SK-N-SH (cell line): Measurements from ENCODE around the gene MX1. TPM values are rescaled to one million over a fixed set of nuclear protein-coding genes. Genes with fewer than 3 reads are reported as not detected.
A peak's percentile ranks its signal among the peaks of the same experiment; 100 is the strongest.

ENCODE experiments used
- CTCF ChIA-PET: fragments of 300-600, 350-600 bp; formaldehyde crosslinking; extraction: SDS; loops from one replicate; lab custom pipeline; 2021; lab: Yijun Ruan, JAX
- POLR2A ChIA-PET: fragments of 350-600 bp; sonication (Branson Sonifier 250); formaldehyde crosslinking; extraction: SDS; loops from one replicate; lab custom pipeline; 2020; ENCODE audit warnings: antibody characterized with exemption, inconsistent platforms; lab: Yijun Ruan, JAX
- DNase-seq: peaks from one replicate; pipeline ENCODE4 v3.0.0; 2012
- H2AFZ ChIP-seq: fragments of 200-600 bp; sonication (generic); 2 replicates; pipeline ENCODE4 v1.8.1; 2016; ENCODE audit warnings: antibody characterized with exemption, mild to moderate bottlenecking, low read depth
- H3F3A ChIP-seq: fragments of 200-600 bp; sonication (generic); replicated peaks from 2 replicates; pipeline ENCODE3; 2016; ENCODE audit warnings: antibody characterized with exemption, mild to moderate bottlenecking; ENCODE audit not compliant: insufficient read depth
- H3K27ac ChIP-seq, 2 experiments: fragments of 200-500 bp in 1 of 2; fragments of 200-600 bp in 1 of 2; sonication (Bioruptor generic) in 1 of 2; sonication (generic), shearing (Covaris generic) in 1 of 2; 2 replicates each; pipeline versions ENCODE4 v1.5.1 to v1.6.1; 2014 to 2016; ENCODE audit warnings: low read depth in 2 of 2, inconsistent platforms in 1 of 2, low read length in 1 of 2, mild to moderate bottlenecking in 1 of 2, mixed read lengths in 1 of 2
- H3K27me3 ChIP-seq: fragments of 200-600 bp; sonication (generic), shearing (Covaris generic); 2 replicates; pipeline ENCODE4 v1.6.1; 2016; ENCODE audit warnings: mixed run types; ENCODE audit not compliant: insufficient read depth
- H3K36me3 ChIP-seq, 2 experiments: fragments of 200-500 bp in 1 of 2; fragments of 200-600 bp in 1 of 2; sonication (Bioruptor generic) in 1 of 2; sonication (generic) in 1 of 2; replicated peaks in 1 of 2; 2 replicates each; pipeline versions ENCODE3 to v1.5.1; 2014 to 2016; ENCODE audit warnings: low read length in 1 of 2, mild to moderate bottlenecking in 1 of 2; ENCODE audit not compliant: insufficient read depth in 2 of 2, control insufficient read depth in 1 of 2
- H3K4me1 ChIP-seq, 2 experiments: fragments of 200-500 bp in 1 of 2; fragments of 200-600 bp in 1 of 2; sonication (Bioruptor generic) in 1 of 2; sonication (generic), shearing (Covaris generic) in 1 of 2; 2 replicates each; pipeline versions ENCODE4 v1.5.1 to v1.6.1; 2014 to 2016; ENCODE audit warnings: low read depth in 1 of 2, low read length in 1 of 2, mixed run types in 1 of 2; ENCODE audit not compliant: insufficient read depth in 2 of 2, control insufficient read depth in 1 of 2
- H3K4me2 ChIP-seq: fragments of 200-600 bp; sonication (generic), shearing (Covaris generic); 2 replicates; pipeline ENCODE4 v1.6.1; 2017; ENCODE audit warnings: mixed run types
- H3K4me3 ChIP-seq, 2 experiments: fragments of 200-500 bp in 1 of 2; fragments of 200-600 bp in 1 of 2; sonication (Bioruptor generic) in 1 of 2; sonication (generic), shearing (Covaris generic) in 1 of 2; 2 replicates each; pipeline versions ENCODE4 v1.5.1 to v1.8.1; 2014 to 2016; ENCODE audit warnings: low read depth in 2 of 2, inconsistent platforms in 1 of 2, low read length in 1 of 2, mild to moderate bottlenecking in 1 of 2, mixed read lengths in 1 of 2, moderate library complexity in 1 of 2
- H3K79me2 ChIP-seq: fragments of 200-600 bp; sonication (generic); 2 replicates; pipeline ENCODE4 v1.8.1; 2017; ENCODE audit warnings: mild to moderate bottlenecking; ENCODE audit not compliant: insufficient read depth
- H3K9ac ChIP-seq: fragments of 200-600 bp; sonication (generic); 2 replicates; pipeline ENCODE4 v1.6.1; 2017; ENCODE audit warnings: mixed run types
- H3K9me2 ChIP-seq: fragments of 200-600 bp; sonication (generic); 2 replicates; pipeline ENCODE4 v1.6.1; 2017; ENCODE audit warnings: mixed run types
- H3K9me3 ChIP-seq: fragments of 200-600 bp; sonication (generic); 2 replicates; pipeline ENCODE4 v1.6.1; 2017; ENCODE audit warnings: mixed run types, mild to moderate bottlenecking, moderate library complexity
- H4K20me1 ChIP-seq: fragments of 200-600 bp; sonication (generic); 2 replicates; pipeline ENCODE4 v1.6.1; 2017; ENCODE audit warnings: mild to moderate bottlenecking, mixed run types; ENCODE audit not compliant: insufficient read depth
- CHD2 ChIP-seq: fragments of 150-350 bp; IDR thresholded peaks from 2 replicates; pipeline ENCODE4 v1.6.1; 2018; ENCODE audit warnings: low read length; ENCODE audit not compliant: partially characterized antibody
- FOSL2 ChIP-seq: IDR thresholded peaks from 2 replicates; pipeline ENCODE4 v1.4.0; 2012; ENCODE audit warnings: low read depth, mild to moderate bottlenecking, moderate library complexity, borderline replicate concordance
- JUND ChIP-seq: IDR thresholded peaks from 2 replicates; pipeline ENCODE4 v1.4.0; 2012
- MEF2A ChIP-seq: IDR thresholded peaks from 2 replicates; pipeline ENCODE4 v1.4.0; 2012; ENCODE audit warnings: low read depth, borderline replicate concordance
- NFIC ChIP-seq: IDR thresholded peaks from 2 replicates; pipeline ENCODE4 v1.4.0; 2012; ENCODE audit warnings: borderline replicate concordance
- POLR2AphosphoS5 ChIP-seq: IDR thresholded peaks from 2 replicates; pipeline ENCODE4 v1.6.1; 2012; ENCODE audit warnings: low read depth, low read length
- RAD21 ChIP-seq: IDR thresholded peaks from 2 replicates; pipeline ENCODE4 v1.6.1; 2012; ENCODE audit warnings: mild to moderate bottlenecking, low read length
- RCOR1 ChIP-seq: fragments of 150-350 bp; IDR thresholded peaks from 2 replicates; pipeline ENCODE4 v1.6.1; 2017; ENCODE audit warnings: antibody characterized with exemption, low read length
- RFX5 ChIP-seq: IDR thresholded peaks from 2 replicates; pipeline ENCODE4 v1.6.1; 2012; ENCODE audit warnings: mild to moderate bottlenecking, improper control_type of control experiment, low read length
- RXRA ChIP-seq: IDR thresholded peaks from 2 replicates; pipeline ENCODE4 v1.4.0; 2012; ENCODE audit warnings: low read depth, mild to moderate bottlenecking, borderline replicate concordance
- TCF12 ChIP-seq: IDR thresholded peaks from 2 replicates; pipeline ENCODE4 v1.4.0; 2012
- YY1 ChIP-seq: IDR thresholded peaks from 2 replicates; pipeline ENCODE4 v1.4.0; 2012; ENCODE audit warnings: low read depth, mild to moderate bottlenecking
- WGBS: methylation state at CpG from one replicate; pipeline ENCODE4 v1.1.6; 2017; ENCODE audit warnings: low lambda C conversion rate; 5-methylcytosine and 5-hydroxymethylcytosine counted together
- polyA plus RNA-seq, 3 experiments: library from polyadenylated mRNA; depleted of rRNA; stranded (reverse); fragments of >200 nt; gene quantifications; 2 replicates each; pipeline ENCODE4 v1.2.3, GENCODE V29; 2012
- TF ChIP-seq, protein P1 (sequence below): IDR thresholded peaks from 2 replicates; pipeline ENCODE4 v1.6.1; 2012; ENCODE audit warnings: mild to moderate bottlenecking, low read depth, low read length, moderate library complexity
- TF ChIP-seq, protein P2 (sequence below): IDR thresholded peaks from 2 replicates; pipeline ENCODE4; 2012
- TF ChIP-seq, protein P3 (sequence below): fragments of 200-600 bp; sonication (generic); IDR thresholded peaks from 2 replicates; pipeline ENCODE4 v1.6.1; 2017; ENCODE audit warnings: antibody characterized with exemption, mild to moderate bottlenecking, moderate library complexity
- TF ChIP-seq, protein P4 (sequence below): fragments of 150-350 bp; IDR thresholded peaks from 2 replicates; pipeline ENCODE4 v1.6.1; 2017; ENCODE audit warnings: antibody characterized with exemption, low read length, low read depth, borderline replicate concordance
- TF ChIP-seq, protein P5 (sequence below): IDR thresholded peaks from 2 replicates; pipeline ENCODE4 v1.4.0; 2012; ENCODE audit warnings: low read depth, borderline replicate concordance

Gene MX1
- polyA plus RNA-seq, 1 of the 3 experiments (the other 2 are of a cell fraction): 1.9 TPM

DNA sequence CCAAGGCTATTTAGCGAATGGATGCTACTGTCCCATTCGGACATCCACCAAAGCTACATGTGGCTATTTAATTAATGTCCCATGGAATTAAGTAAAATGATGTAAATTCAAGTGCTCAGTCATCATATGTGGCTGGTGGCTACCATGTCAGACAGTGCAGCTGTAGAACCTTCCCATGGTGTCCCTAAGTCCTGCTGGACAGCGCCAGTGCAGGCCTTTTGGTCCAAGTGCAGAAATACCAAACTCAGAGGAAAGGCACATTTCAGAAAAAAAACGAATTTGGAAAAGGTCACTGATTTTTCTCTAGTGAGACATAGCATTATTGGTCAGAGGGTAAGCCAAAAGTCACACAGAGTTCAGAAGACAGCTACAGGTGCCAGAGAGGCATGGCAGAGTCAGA, 64.3 kb downstream of the MX1 start:
- ChIA-PET POLR2A (no interaction called here), CTCF (no interaction called here)
- Histone ChIP-seq H3K4me1 (no peaks in the 10 kb centered on the region), H3K27ac (no peak overlapping the region), H3K79me2 (no peaks in the 10 kb centered on the region), H3F3A (no peaks in the 10 kb centered on the region), H3K4me3 (no peak overlapping the region), H3K9me3 (no peaks in the 10 kb centered on the region), H2AFZ (no peak overlapping the region), H3K9ac (no peak overlapping the region), H3K4me2 (no peak overlapping the region), H4K20me1 (no peaks in the 10 kb centered on the region), H3K9me2 (no peaks in the 10 kb centered on the region), H3K27me3 (peaks cover 19% of the 10 kb centered on the region; the same call in 1 of the 2 replicates), H3K36me3 (no peaks in the 10 kb centered on the region)
- 10% methylated on average over 4 of the region's 4 CpGs for WGBS
- no peak for DNase-seq
- TF ChIP-seq, protein P1, sequence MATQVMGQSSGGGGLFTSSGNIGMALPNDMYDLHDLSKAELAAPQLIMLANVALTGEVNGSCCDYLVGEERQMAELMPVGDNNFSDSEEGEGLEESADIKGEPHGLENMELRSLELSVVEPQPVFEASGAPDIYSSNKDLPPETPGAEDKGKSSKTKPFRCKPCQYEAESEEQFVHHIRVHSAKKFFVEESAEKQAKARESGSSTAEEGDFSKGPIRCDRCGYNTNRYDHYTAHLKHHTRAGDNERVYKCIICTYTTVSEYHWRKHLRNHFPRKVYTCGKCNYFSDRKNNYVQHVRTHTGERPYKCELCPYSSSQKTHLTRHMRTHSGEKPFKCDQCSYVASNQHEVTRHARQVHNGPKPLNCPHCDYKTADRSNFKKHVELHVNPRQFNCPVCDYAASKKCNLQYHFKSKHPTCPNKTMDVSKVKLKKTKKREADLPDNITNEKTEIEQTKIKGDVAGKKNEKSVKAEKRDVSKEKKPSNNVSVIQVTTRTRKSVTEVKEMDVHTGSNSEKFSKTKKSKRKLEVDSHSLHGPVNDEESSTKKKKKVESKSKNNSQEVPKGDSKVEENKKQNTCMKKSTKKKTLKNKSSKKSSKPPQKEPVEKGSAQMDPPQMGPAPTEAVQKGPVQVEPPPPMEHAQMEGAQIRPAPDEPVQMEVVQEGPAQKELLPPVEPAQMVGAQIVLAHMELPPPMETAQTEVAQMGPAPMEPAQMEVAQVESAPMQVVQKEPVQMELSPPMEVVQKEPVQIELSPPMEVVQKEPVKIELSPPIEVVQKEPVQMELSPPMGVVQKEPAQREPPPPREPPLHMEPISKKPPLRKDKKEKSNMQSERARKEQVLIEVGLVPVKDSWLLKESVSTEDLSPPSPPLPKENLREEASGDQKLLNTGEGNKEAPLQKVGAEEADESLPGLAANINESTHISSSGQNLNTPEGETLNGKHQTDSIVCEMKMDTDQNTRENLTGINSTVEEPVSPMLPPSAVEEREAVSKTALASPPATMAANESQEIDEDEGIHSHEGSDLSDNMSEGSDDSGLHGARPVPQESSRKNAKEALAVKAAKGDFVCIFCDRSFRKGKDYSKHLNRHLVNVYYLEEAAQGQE: peak; percentile 73; the same call in 1 of the 2 replicates
- TF ChIP-seq MEF2A: no peak
- TF ChIP-seq CHD2: no peak
- no peak for TF ChIP-seq RFX5
- TF ChIP-seq JUND: no peak
- no peak for TF ChIP-seq RXRA
- no peak for TF ChIP-seq POLR2AphosphoS5
- TF ChIP-seq YY1: no peak

DNA sequence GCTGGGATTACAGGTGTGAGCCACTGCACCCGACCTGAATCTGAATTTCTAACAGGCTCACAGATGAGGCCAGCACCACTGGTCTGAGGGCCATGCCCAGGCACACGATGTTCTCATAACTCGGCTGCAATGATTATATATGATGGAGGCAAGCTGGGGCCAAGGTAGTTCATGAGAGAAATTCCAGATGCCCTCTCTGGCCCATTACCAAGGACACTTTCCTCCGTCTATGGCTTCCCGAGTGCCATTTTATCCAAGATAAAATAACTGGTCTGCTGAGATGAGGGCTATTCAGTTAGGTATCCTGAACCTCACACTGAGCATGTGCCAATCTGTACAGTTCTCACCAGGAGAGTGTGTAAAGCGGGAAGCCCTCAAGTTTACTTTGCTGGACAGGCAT, 65.4 kb downstream of the MX1 start:
- no peaks in the 10 kb centered on the region for H3F3A ChIP-seq
- no peak for DNase-seq
- no peak overlapping the region for H3K27ac ChIP-seq
- no peak overlapping the region for H3K4me3 ChIP-seq
- no peaks in the 10 kb centered on the region for H3K9me2 ChIP-seq
- ChIA-PET CTCF (interaction anchor here (0.6 kb wide), 1 partner anchor 24 kb away, joined by 5 read pairs; no protein-coding TSS in a partner anchor), POLR2A (no interaction called here)
- H2AFZ ChIP-seq: no peak overlapping the region
- no peak overlapping the region for H3K4me2 ChIP-seq
- no peaks in the 10 kb centered on the region for H3K36me3 ChIP-seq
- no peaks in the 10 kb centered on the region for H3K79me2 ChIP-seq
- no peaks in the 10 kb centered on the region for H4K20me1 ChIP-seq
- H3K27me3 ChIP-seq: peaks cover 19% of the 10 kb centered on the region; the same call in 1 of the 2 replicates
- no peaks in the 10 kb centered on the region for H3K4me1 ChIP-seq
- WGBS: 2% methylated on average over 6 of the region's 6 CpGs
- no peaks in the 10 kb centered on the region for H3K9me3 ChIP-seq
- H3K9ac ChIP-seq: no peak overlapping the region
- TF ChIP-seq RXRA (no peak), RAD21 (no peak), NFIC (no peak), POLR2AphosphoS5 (no peak), RCOR1 (no peak), TCF12 (no peak), RFX5 (no peak), FOSL2 (no peak)
- TF ChIP-seq, protein P2, sequence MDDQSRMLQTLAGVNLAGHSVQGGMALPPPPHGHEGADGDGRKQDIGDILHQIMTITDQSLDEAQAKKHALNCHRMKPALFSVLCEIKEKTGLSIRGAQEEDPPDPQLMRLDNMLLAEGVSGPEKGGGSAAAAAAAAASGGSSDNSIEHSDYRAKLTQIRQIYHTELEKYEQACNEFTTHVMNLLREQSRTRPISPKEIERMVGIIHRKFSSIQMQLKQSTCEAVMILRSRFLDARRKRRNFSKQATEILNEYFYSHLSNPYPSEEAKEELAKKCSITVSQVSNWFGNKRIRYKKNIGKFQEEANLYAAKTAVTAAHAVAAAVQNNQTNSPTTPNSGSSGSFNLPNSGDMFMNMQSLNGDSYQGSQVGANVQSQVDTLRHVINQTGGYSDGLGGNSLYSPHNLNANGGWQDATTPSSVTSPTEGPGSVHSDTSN: no peak
- TF ChIP-seq, protein P3, sequence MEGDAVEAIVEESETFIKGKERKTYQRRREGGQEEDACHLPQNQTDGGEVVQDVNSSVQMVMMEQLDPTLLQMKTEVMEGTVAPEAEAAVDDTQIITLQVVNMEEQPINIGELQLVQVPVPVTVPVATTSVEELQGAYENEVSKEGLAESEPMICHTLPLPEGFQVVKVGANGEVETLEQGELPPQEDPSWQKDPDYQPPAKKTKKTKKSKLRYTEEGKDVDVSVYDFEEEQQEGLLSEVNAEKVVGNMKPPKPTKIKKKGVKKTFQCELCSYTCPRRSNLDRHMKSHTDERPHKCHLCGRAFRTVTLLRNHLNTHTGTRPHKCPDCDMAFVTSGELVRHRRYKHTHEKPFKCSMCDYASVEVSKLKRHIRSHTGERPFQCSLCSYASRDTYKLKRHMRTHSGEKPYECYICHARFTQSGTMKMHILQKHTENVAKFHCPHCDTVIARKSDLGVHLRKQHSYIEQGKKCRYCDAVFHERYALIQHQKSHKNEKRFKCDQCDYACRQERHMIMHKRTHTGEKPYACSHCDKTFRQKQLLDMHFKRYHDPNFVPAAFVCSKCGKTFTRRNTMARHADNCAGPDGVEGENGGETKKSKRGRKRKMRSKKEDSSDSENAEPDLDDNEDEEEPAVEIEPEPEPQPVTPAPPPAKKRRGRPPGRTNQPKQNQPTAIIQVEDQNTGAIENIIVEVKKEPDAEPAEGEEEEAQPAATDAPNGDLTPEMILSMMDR: no peak
- TF ChIP-seq, protein P4, sequence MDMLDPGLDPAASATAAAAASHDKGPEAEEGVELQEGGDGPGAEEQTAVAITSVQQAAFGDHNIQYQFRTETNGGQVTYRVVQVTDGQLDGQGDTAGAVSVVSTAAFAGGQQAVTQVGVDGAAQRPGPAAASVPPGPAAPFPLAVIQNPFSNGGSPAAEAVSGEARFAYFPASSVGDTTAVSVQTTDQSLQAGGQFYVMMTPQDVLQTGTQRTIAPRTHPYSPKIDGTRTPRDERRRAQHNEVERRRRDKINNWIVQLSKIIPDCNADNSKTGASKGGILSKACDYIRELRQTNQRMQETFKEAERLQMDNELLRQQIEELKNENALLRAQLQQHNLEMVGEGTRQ: no peak
- TF ChIP-seq, protein P5, sequence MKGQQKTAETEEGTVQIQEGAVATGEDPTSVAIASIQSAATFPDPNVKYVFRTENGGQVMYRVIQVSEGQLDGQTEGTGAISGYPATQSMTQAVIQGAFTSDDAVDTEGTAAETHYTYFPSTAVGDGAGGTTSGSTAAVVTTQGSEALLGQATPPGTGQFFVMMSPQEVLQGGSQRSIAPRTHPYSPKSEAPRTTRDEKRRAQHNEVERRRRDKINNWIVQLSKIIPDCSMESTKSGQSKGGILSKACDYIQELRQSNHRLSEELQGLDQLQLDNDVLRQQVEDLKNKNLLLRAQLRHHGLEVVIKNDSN: no peak
